CD4-positive, alpha-beta T cell (primary cell): Measurements from ENCODE around the gene POU3F2. TPM values are rescaled to one million over a fixed set of nuclear protein-coding genes. Genes with fewer than 3 reads are reported as not detected.

ENCODE experiments used
- ATAC-seq: fragments of 200-7000 bp; cut with Tn5 transposase; one replicate; pipeline ENCODE4 v1.10.0; 2022; ENCODE audit warnings: mild to moderate bottlenecking; ENCODE audit not compliant: poor library complexity
- CTCF ChIA-PET: fragments of 350-600 bp; sonication (Branson Sonifier 250); formaldehyde crosslinking; loops from one replicate; lab custom pipeline; 2021; ENCODE audit warnings: antibody characterized with exemption, inconsistent platforms; lab: Charles Lee
- POLR2A ChIA-PET: fragments of 350-600 bp; sonication (Branson Sonifier 250); formaldehyde crosslinking; loops from one replicate; lab custom pipeline; 2021; ENCODE audit warnings: antibody characterized with exemption, inconsistent platforms; lab: Charles Lee
- DNase-seq, 14 experiments: peaks; one replicate each; pipeline ENCODE4 v3.0.0-alpha.2; 2013 to 2020; ENCODE audit warnings: mixed read lengths in 2 of 14
- H3K27ac ChIP-seq, 2 donors: one replicate each; pipeline versions ENCODE4 v1.5.1 to v1.7.0; 2013; ENCODE audit warnings: low read length in 2 of 2, low read depth in 1 of 2, mild to moderate bottlenecking in 1 of 2
- H3K27me3 ChIP-seq, 2 experiments: 1 replicate in 1 of 2; 2 replicates in 1 of 2; pipeline versions ENCODE4 v1.6.1 to v1.7.0; 2013; ENCODE audit warnings: low read length in 2 of 2, control low read depth in 1 of 2, mild to moderate bottlenecking in 1 of 2, moderate library complexity in 1 of 2; ENCODE audit not compliant: insufficient read depth in 2 of 2, control insufficient read depth in 1 of 2
- H3K36me3 ChIP-seq: one replicate; pipeline ENCODE4 v1.6.1; 2013; ENCODE audit warnings: low read length, control low read depth; ENCODE audit not compliant: insufficient read depth
- H3K4me1 ChIP-seq: one replicate; pipeline ENCODE4 v1.6.1; 2013; ENCODE audit warnings: low read length, control low read depth; ENCODE audit not compliant: insufficient read depth
- H3K4me3 ChIP-seq: one replicate; pipeline ENCODE4 v1.5.1; 2013; ENCODE audit warnings: mild to moderate bottlenecking, low read length, moderate library complexity
- H3K9me3 ChIP-seq, 2 experiments: 1 replicate in 1 of 2; 2 replicates in 1 of 2; pipeline versions ENCODE4 v1.6.1 to v1.7.0; 2013; ENCODE audit warnings: low read length in 2 of 2, mild to moderate bottlenecking in 2 of 2, control low read depth in 1 of 2, moderate library complexity in 1 of 2; ENCODE audit not compliant: control insufficient read depth in 1 of 2, insufficient read depth in 1 of 2
- H3K27ac Mint-ChIP-seq: one replicate; pipeline ENCODE4 v1.8.0; 2020; ENCODE audit warnings: mixed read lengths
- H3K27me3 Mint-ChIP-seq: one replicate; pipeline ENCODE4 v1.8.0; 2021; ENCODE audit warnings: mixed read lengths
- H3K36me3 Mint-ChIP-seq: one replicate; pipeline ENCODE4 v1.8.0; 2021; ENCODE audit warnings: low read depth, mixed read lengths
- H3K4me1 Mint-ChIP-seq: one replicate; pipeline ENCODE4 v1.8.0; 2021; ENCODE audit warnings: low read depth, mixed read lengths
- H3K4me3 Mint-ChIP-seq: one replicate; pipeline ENCODE4 v1.8.0; 2020; ENCODE audit warnings: mild to moderate bottlenecking, mixed read lengths
- H3K9me3 Mint-ChIP-seq: one replicate; pipeline ENCODE4 v1.8.0; 2020; ENCODE audit warnings: mixed read lengths
- CTCF ChIP-seq: fragments of 200-600 bp; IDR thresholded peaks from one replicate; pipeline ENCODE4 v1.8.0; 2022; ENCODE audit warnings: antibody characterized with exemption, mild to moderate bottlenecking
- intact Hi-C, 2 experiments: fragments of 100-400 bp; cut with DNase I in 1 of 2; cut with micrococcal nuclease in 1 of 2; formaldehyde crosslinking; loops; one replicate each; pipeline versions ENCODE4 v1.15.1 to v1.9.0; 2023 to 2025; cut with DNase I, micrococcal nuclease
- total RNA-seq, 174 experiments: library from RNA in 2 of 174; stranded (reverse) in 2 of 174; gene quantifications; one replicate each; pipeline ENCODE4 v1.2.3 and lab custom pipeline; 2021 to 2026

The POU3F2 gene
- total RNA-seq, 2 experiments from 2014 or later = not detected

GRCh38 chr6:98824902-98825599 is 9.3 kb upstream of the POU3F2 start:
- Histone ChIP-seq H3K9me3 (peaks cover 0 to 14% of the 10 kb centered on the region in 2 experiments), H3K4me1 (peaks cover 35% of the 10 kb centered on the region), H3K4me3 (no peak overlapping the region), H3K27me3 (peaks cover 63 to 88% of the 10 kb centered on the region in 2 experiments), H3K36me3 (no peaks in the 10 kb centered on the region), H3K27ac (no peak overlapping the region)
- ATAC-seq = no peak
- Mint-ChIP-seq H3K27ac (no peak overlapping the region), H3K4me1 (peaks cover 19% of the 10 kb centered on the region), H3K27me3 (peaks cover 90% of the 10 kb centered on the region), H3K9me3 (no peaks in the 10 kb centered on the region), H3K4me3 (no peak overlapping the region), H3K36me3 (no peaks in the 10 kb centered on the region)
- POLR2A ChIA-PET = no interaction called here
- no peak for DNase-seq
- TF ChIP-seq CTCF = no peak
- intact Hi-C loops = no loop called here
- CTCF ChIA-PET = no interaction called here

GRCh38 chr6:98825600-98826230 is 8.7 kb upstream of the POU3F2 start:
- POLR2A ChIA-PET = no interaction called here
- no peak for TF ChIP-seq CTCF
- no peak overlapping the region for H3K4me3 ChIP-seq
- CTCF ChIA-PET = no interaction called here
- ATAC-seq (no peak), DNase-seq (no peak)
- no peaks in the 10 kb centered on the region for H3K36me3 ChIP-seq
- peaks cover 35% of the 10 kb centered on the region for H3K4me1 ChIP-seq
- no peak overlapping the region for H3K4me3 Mint-ChIP-seq
- no peaks in the 10 kb centered on the region for H3K36me3 Mint-ChIP-seq
- H3K4me1 Mint-ChIP-seq = peaks cover 19% of the 10 kb centered on the region
- H3K27me3 ChIP-seq = peaks cover 68 to 92% of the 10 kb centered on the region in 2 experiments
- peaks cover 0 to 14% of the 10 kb centered on the region in 2 experiments for H3K9me3 ChIP-seq
- no peak overlapping the region for H3K27ac Mint-ChIP-seq
- no peak overlapping the region for H3K27ac ChIP-seq
- peaks cover 93% of the 10 kb centered on the region for H3K27me3 Mint-ChIP-seq
- intact Hi-C loops = no loop called here
- H3K9me3 Mint-ChIP-seq = no peaks in the 10 kb centered on the region

GRCh38 chr6:98827295-98828159 is 6.8 kb upstream of the POU3F2 start:
- peaks cover 27% of the 10 kb centered on the region for H3K4me1 Mint-ChIP-seq
- ATAC-seq = no peak
- POLR2A ChIA-PET = no interaction called here
- H3K4me3 ChIP-seq = no peak overlapping the region
- intact Hi-C loops = no loop called here
- no peak overlapping the region for H3K4me3 Mint-ChIP-seq
- H3K9me3 ChIP-seq = peaks cover 0 to 25% of the 10 kb centered on the region in 2 experiments
- CTCF ChIA-PET = no interaction called here
- no peak overlapping the region for H3K27ac Mint-ChIP-seq
- TF ChIP-seq CTCF = no peak
- H3K9me3 Mint-ChIP-seq = no peaks in the 10 kb centered on the region
- H3K4me1 ChIP-seq = peaks cover 53% of the 10 kb centered on the region
- H3K27me3 ChIP-seq = peaks cover 77 to 94% of the 10 kb centered on the region in 2 experiments
- no peak overlapping the region for H3K27ac ChIP-seq
- no peaks in the 10 kb centered on the region for H3K36me3 Mint-ChIP-seq
- H3K27me3 Mint-ChIP-seq = peaks cover 95% of the 10 kb centered on the region
- DNase-seq = no peak
- H3K36me3 ChIP-seq = no peaks in the 10 kb centered on the region
